ENCODE data around the gene RPA3.
"Not testable (repeated sequence)": the region's sequence is repeated elsewhere in the genome, so short reads cannot be mapped to it uniquely, and the experiment has no call there.

Gene RPA3

DNA sequence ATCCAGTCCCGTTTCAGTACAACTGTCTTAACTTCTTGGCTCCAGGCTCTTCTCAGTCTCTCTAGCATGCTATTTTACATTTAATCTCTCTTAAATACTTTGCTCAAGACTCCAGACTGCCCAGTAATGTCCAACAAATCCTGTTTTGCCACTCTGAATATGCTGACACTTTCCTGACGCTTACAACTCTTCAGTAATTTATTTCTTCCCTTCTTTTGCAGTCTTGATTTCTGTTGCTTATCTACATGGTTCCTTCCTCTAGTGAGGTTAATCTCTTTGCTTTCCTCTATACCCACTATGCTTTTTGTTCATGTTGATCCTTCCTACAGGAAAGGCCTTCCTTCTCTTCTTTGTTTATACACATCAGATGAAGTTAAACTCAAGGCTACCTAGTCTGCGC, 54.1 kb downstream of the RPA3 start:
- H3K27me3 ChIP-seq (ENCODE audit: insufficient read depth, low read length, poor library complexity), result no peaks in the 10 kb centered on the region
- H3K4me1 ChIP-seq (ENCODE audit: insufficient read depth, low read length), result no peaks in the 10 kb centered on the region
- no peak overlapping the region for H3K9ac ChIP-seq (ENCODE audit: low read depth, low read length)
- no peak for ATAC-seq (ENCODE audit: insufficient read depth, low read depth)
- H3K27ac ChIP-seq (ENCODE audit: low read length), result no peak overlapping the region
- H3K4me3 ChIP-seq (ENCODE audit: low read depth in 1 of 2, low read length in 2 of 2), result no peak overlapping the region
- DNase-seq, result no peak
- no peaks in the 10 kb centered on the region for H3K36me3 ChIP-seq (ENCODE audit: insufficient read depth, low read length)
- H3K79me2 ChIP-seq (ENCODE audit: insufficient read depth, low read length), result peaks cover 7% of the 10 kb centered on the region; the same call in 1 of the 2 replicates
- no peak for TF ChIP-seq EZH2 (IDR thresholded peaks at IDR 0.05; ENCODE audit: borderline replicate concordance, low read depth, low read length, severe bottlenecking)
- TF ChIP-seq, protein P1, sequence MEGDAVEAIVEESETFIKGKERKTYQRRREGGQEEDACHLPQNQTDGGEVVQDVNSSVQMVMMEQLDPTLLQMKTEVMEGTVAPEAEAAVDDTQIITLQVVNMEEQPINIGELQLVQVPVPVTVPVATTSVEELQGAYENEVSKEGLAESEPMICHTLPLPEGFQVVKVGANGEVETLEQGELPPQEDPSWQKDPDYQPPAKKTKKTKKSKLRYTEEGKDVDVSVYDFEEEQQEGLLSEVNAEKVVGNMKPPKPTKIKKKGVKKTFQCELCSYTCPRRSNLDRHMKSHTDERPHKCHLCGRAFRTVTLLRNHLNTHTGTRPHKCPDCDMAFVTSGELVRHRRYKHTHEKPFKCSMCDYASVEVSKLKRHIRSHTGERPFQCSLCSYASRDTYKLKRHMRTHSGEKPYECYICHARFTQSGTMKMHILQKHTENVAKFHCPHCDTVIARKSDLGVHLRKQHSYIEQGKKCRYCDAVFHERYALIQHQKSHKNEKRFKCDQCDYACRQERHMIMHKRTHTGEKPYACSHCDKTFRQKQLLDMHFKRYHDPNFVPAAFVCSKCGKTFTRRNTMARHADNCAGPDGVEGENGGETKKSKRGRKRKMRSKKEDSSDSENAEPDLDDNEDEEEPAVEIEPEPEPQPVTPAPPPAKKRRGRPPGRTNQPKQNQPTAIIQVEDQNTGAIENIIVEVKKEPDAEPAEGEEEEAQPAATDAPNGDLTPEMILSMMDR (IDR thresholded peaks at IDR 0.05; ENCODE audit: borderline replicate concordance, extremely low read depth, low read length, poor library complexity, severe bottlenecking), result no peak
- no peak overlapping the region for H2AFZ ChIP-seq (ENCODE audit: low read depth, low read length)
- H3K4me2 ChIP-seq (ENCODE audit: insufficient read depth, low read length), result no peak overlapping the region
- no peaks in the 10 kb centered on the region for H3K9me3 ChIP-seq (ENCODE audit: insufficient read depth, low read length, severe bottlenecking)
- no peaks in the 10 kb centered on the region for H4K20me1 ChIP-seq (ENCODE audit: insufficient read depth, low read length)

DNA sequence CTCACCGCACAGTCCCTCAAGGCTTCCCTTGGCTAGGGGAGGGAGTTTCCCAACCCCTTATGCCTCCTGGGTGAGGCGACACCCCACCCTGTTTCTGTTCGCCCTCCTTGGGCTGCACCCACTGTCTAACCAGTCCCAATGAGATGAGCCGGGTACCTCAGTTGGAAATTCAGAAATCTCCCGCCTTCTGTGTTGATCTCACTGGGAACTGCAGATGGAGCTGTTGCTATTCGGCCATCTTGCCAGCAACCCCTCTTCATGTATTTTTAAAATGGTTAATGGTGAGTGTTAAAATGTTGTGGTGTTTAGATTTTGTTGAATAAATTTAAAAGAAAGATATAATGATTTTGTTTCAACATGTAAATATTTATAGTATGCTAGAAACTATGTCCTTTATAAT, 55.9 kb downstream of the RPA3 start:
- H2AFZ ChIP-seq (ENCODE audit: low read depth, low read length), result no peak overlapping the region
- no peaks in the 10 kb centered on the region for H3K9me3 ChIP-seq (ENCODE audit: insufficient read depth, low read length, severe bottlenecking)
- H3K4me1 ChIP-seq (ENCODE audit: insufficient read depth, low read length), result no peaks in the 10 kb centered on the region
- no peak overlapping the region for H3K9ac ChIP-seq (ENCODE audit: low read depth, low read length)
- H4K20me1 ChIP-seq (ENCODE audit: insufficient read depth, low read length), result no peaks in the 10 kb centered on the region
- no peak overlapping the region for H3K27ac ChIP-seq (ENCODE audit: low read length)
- TF ChIP-seq, protein P1 (IDR thresholded peaks at IDR 0.05; ENCODE audit: borderline replicate concordance, extremely low read depth, low read length, poor library complexity, severe bottlenecking), result peak; percentile 47
- no peak for TF ChIP-seq EZH2 (IDR thresholded peaks at IDR 0.05; ENCODE audit: borderline replicate concordance, low read depth, low read length, severe bottlenecking)
- peaks cover 7% of the 10 kb centered on the region; the same call in 1 of the 2 replicates for H3K79me2 ChIP-seq (ENCODE audit: insufficient read depth, low read length)
- no peaks in the 10 kb centered on the region for H3K27me3 ChIP-seq (ENCODE audit: insufficient read depth, low read length, poor library complexity)
- no peak for ATAC-seq (ENCODE audit: insufficient read depth, low read depth)
- DNase-seq, result no peak
- no peaks in the 10 kb centered on the region for H3K36me3 ChIP-seq (ENCODE audit: insufficient read depth, low read length)
- H3K4me2 ChIP-seq (ENCODE audit: insufficient read depth, low read length), result no peak overlapping the region
- no peak overlapping the region for H3K4me3 ChIP-seq (ENCODE audit: low read depth in 1 of 2, low read length in 2 of 2)

DNA sequence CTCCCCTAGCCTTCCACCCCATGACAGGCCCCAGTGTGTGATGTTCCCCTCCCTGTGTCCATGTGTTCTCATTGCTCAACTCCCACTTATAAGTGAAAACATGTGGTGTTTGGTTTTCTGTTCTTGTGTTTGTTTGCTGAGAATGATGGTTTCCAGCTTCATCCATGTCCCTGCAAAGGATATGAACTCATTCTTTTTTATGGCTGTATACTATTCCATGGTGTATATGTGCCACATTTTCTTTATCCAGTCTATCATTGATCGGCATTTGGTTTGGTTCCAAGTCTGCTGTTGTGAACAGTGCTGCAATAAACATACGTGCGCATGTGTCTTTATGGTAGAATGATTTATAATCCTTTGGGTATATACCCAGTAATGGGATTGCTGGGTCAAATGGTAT, 61.9 kb downstream of the RPA3 start:
- not testable (repeated sequence) for ATAC-seq (ENCODE audit: insufficient read depth, low read depth); H3K9ac ChIP-seq (ENCODE audit: low read depth, low read length); H4K20me1 ChIP-seq (ENCODE audit: insufficient read depth, low read length); H3K4me3 ChIP-seq (ENCODE audit: low read depth in 1 of 2, low read length in 2 of 2); H3K36me3 ChIP-seq (ENCODE audit: insufficient read depth, low read length); DNase-seq; H3K27me3 ChIP-seq (ENCODE audit: insufficient read depth, low read length, poor library complexity); H3K9me3 ChIP-seq (ENCODE audit: insufficient read depth, low read length, severe bottlenecking); H3K27ac ChIP-seq (ENCODE audit: low read length); H3K4me2 ChIP-seq (ENCODE audit: insufficient read depth, low read length); H3K4me1 ChIP-seq (ENCODE audit: insufficient read depth, low read length); H2AFZ ChIP-seq (ENCODE audit: low read depth, low read length)
- peaks cover 22% of the 10 kb centered on the region for H3K79me2 ChIP-seq (ENCODE audit: insufficient read depth, low read length)

DNA sequence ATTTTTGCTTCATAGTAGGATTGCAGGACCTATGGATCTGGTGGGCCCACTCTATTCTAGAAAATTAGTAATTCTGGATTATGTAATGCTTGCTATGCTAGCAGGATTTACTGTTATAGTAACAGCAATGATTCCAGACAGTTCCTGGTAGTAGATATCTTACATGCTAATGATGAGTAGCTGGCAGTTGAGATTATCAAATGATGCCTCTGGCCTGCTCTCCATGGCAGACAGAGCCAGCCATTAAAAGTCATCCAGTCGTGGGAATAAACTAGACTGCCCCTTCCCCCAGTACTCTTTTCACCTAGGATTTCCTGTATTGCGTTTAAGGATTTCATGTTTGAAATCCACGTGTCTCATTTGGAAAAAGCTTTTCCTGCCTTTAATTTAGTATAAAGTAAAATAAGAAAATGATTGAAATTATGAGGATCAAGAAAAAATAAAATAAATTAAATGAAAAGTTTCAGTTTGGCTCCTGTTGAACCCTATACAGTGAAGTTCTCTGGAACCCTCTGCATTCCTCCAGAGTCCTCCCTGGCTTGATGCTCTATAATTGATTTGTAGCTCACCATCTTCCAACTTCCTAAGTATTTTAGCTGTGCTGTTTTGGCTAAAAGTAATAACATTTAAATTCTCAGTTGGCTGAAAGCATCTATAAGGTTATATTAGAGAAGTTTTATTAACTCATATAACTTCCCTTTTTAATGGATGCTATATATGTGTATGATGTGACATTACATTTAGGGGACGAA, 63.3 kb downstream of the RPA3 start:
- TF ChIP-seq EZH2 (IDR thresholded peaks at IDR 0.05; ENCODE audit: borderline replicate concordance, low read depth, low read length, severe bottlenecking), result no peak
- TF ChIP-seq, protein P1 (IDR thresholded peaks at IDR 0.05; ENCODE audit: borderline replicate concordance, extremely low read depth, low read length, poor library complexity, severe bottlenecking), result no peak
- ATAC-seq (ENCODE audit: insufficient read depth, low read depth) (no peak), DNase-seq (no peak)
- Histone ChIP-seq H3K36me3 (ENCODE audit: insufficient read depth, low read length) (no peaks in the 10 kb centered on the region), H3K4me2 (ENCODE audit: insufficient read depth, low read length) (no peak overlapping the region), H3K9ac (ENCODE audit: low read depth, low read length) (no peak overlapping the region), H3K79me2 (ENCODE audit: insufficient read depth, low read length) (peaks cover 18% of the 10 kb centered on the region), H4K20me1 (ENCODE audit: insufficient read depth, low read length) (no peaks in the 10 kb centered on the region), H3K27ac (ENCODE audit: low read length) (no peak overlapping the region), H2AFZ (ENCODE audit: low read depth, low read length) (no peak overlapping the region), H3K9me3 (ENCODE audit: insufficient read depth, low read length, severe bottlenecking) (no peaks in the 10 kb centered on the region), H3K4me3 (ENCODE audit: low read depth in 1 of 2, low read length in 2 of 2) (no peak overlapping the region), H3K27me3 (ENCODE audit: insufficient read depth, low read length, poor library complexity) (no peaks in the 10 kb centered on the region), H3K4me1 (ENCODE audit: insufficient read depth, low read length) (no peaks in the 10 kb centered on the region)
